K562 (cell line): ENCODE data around the gene EEFSEC. TPM values are rescaled to one million over a fixed set of nuclear protein-coding genes. Genes with fewer than 3 reads are reported as not detected.

Source experiments
- EP300 ChIP-seq: IDR thresholded peaks from 2 replicates; pipeline ENCODE4 v1.6.1; 2012; ENCODE audit warnings: low read length, improper control_type of control experiment
- GABPB2 ChIP-seq: fragments of 250-450 bp; sonication (Bioruptor Pico); conservative IDR thresholded peaks from 2 replicates; pipeline ENCODE4 v1.5.1; 2021; ENCODE audit warnings: mild to moderate bottlenecking
- ILF3 ChIP-seq: fragments of 450-650 bp; IDR thresholded peaks from 2 replicates; pipeline ENCODE4 v1.6.1; 2018; ENCODE audit warnings: antibody characterized with exemption, mild to moderate bottlenecking, moderate library complexity, borderline replicate concordance
- KAT2B ChIP-seq: IDR thresholded peaks from one replicate; pipeline ENCODE4 v1.6.1; 2012; ENCODE audit warnings: low read depth, mild to moderate bottlenecking, control low read depth, inconsistent platforms, low read length, moderate library complexity
- MED1 ChIP-seq: sonication (generic); formaldehyde crosslinking; IDR thresholded peaks from 2 replicates; pipeline ENCODE4 v1.8.1; 2023; ENCODE audit warnings: missing genetic modification reagents, borderline replicate concordance
- NR2C1 ChIP-seq, 2 experiments: fragments of 450-650 bp; IDR thresholded peaks; 2 replicates each; pipeline ENCODE4 v1.6.1; 2017; ENCODE audit warnings: mild to moderate bottlenecking in 2 of 2, antibody characterized with exemption in 1 of 2, inconsistent platforms in 1 of 2, missing compliant biosample characterization in 1 of 2, missing genetic modification characterization in 1 of 2
- POLR3A ChIP-seq: IDR thresholded peaks from 2 replicates; pipeline ENCODE4 v1.6.1; 2011; ENCODE audit warnings: borderline replicate concordance, mild to moderate bottlenecking, moderate library complexity; ENCODE audit not compliant: insufficient read length, insufficient read depth; ENCODE audit errors: extremely low read depth
- PTRF ChIP-seq: fragments of 450-650 bp; IDR thresholded peaks from 2 replicates; pipeline ENCODE4 v1.6.1; 2016; ENCODE audit warnings: mild to moderate bottlenecking, missing genetic modification characterization, missing compliant biosample characterization
- PURB ChIP-seq: sonication (generic); formaldehyde crosslinking; IDR thresholded peaks from 2 replicates; pipeline ENCODE4 v1.9.0; 2021; ENCODE audit warnings: low read depth, mild to moderate bottlenecking, missing genetic modification reagents
- RBM39 ChIP-seq: fragments of 200-400 bp; formaldehyde crosslinking; optimal IDR thresholded peaks from 2 replicates; pipeline ENCODE3; 2018; ENCODE audit warnings: low read depth, low read length
- SIX5 ChIP-seq, 2 experiments: IDR thresholded peaks; 2 replicates each; pipeline ENCODE4 v1.6.1; 2011; ENCODE audit warnings: low read length in 2 of 2, borderline replicate concordance in 1 of 2, low read depth in 1 of 2, mild to moderate bottlenecking in 1 of 2, moderate library complexity in 1 of 2; ENCODE audit not compliant: insufficient read depth in 1 of 2
- ZNF253 ChIP-seq: fragments of 250-450 bp; sonication (Bioruptor Pico); conservative IDR thresholded peaks from 2 replicates; pipeline ENCODE4 v1.6.1; 2021; ENCODE audit warnings: mild to moderate bottlenecking
- ZNF41 ChIP-seq: fragments of 250-450 bp; sonication (Bioruptor Pico); conservative IDR thresholded peaks from 2 replicates; pipeline ENCODE4 v1.4.0; 2020; ENCODE audit warnings: mild to moderate bottlenecking
- ZNF57 ChIP-seq: fragments of 450-650 bp; formaldehyde crosslinking; IDR thresholded peaks from 2 replicates; pipeline ENCODE4 v1.4.0; 2020; ENCODE audit warnings: mild to moderate bottlenecking, moderate library complexity
- polyA plus RNA-seq, 8 experiments: library from polyadenylated mRNA; depleted of rRNA in 4 of 8; stranded (reverse) in 5 of 8; unstranded in 3 of 8; fragments of >200 nt; fragmentation: Nextera tagmentation in 2 of 8; fragmentation: Illumina TruSeq in 1 of 8; extraction: Ambion mirVana in 2 of 8; extraction: Trizol in 1 of 8; gene quantifications; 2 replicates each; pipeline versions ENCODE4 v1.2.1 to v1.2.3, GENCODE V29; 2011 to 2014; ENCODE audit warnings: inconsistent platforms in 1 of 8, missing spikeins in 1 of 8
- total RNA-seq, 7 experiments: library from RNA; depleted of rRNA in 6 of 7; stranded (reverse); fragments of >200 nt in 6 of 7; fragmentation: Illumina TruSeq in 2 of 7; extraction: Trizol in 2 of 7; gene quantifications; 2 replicates each; pipeline versions ENCODE4 v1.2.1 to v1.2.3, GENCODE V29; 2011 to 2021; ENCODE audit warnings: low replicate concordance in 1 of 7
- TF ChIP-seq, protein P1 (sequence below): fragments of 450-650 bp; formaldehyde crosslinking; IDR thresholded peaks from 2 replicates; pipeline ENCODE4 v1.4.0; 2022; ENCODE audit warnings: missing genetic modification characterization
- TF ChIP-seq, protein P2 (sequence below): sonication (generic); formaldehyde crosslinking; IDR thresholded peaks from 2 replicates; pipeline ENCODE4 v1.8.0; 2022; ENCODE audit warnings: mild to moderate bottlenecking, low read depth, missing genetic modification reagents
- TF ChIP-seq, protein P3 (sequence below), 2 experiments: IDR thresholded peaks in 1 of 2; conservative IDR thresholded peaks in 1 of 2; 2 replicates each; pipeline ENCODE4 v1.6.1; 2016; ENCODE audit warnings: low read depth in 2 of 2, mild to moderate bottlenecking in 1 of 2, missing compliant biosample characterization in 1 of 2, missing genetic modification characterization in 1 of 2, moderate library complexity in 1 of 2
- TF ChIP-seq, protein P4 (sequence below): sonication (generic); IDR thresholded peaks from 2 replicates; pipeline ENCODE4 v1.6.1; 2016
- TF ChIP-seq, protein P5 (sequence below): sonication (generic); formaldehyde crosslinking; IDR thresholded peaks from 2 replicates; pipeline ENCODE4 v1.8.1; 2023; ENCODE audit warnings: mild to moderate bottlenecking, missing genetic modification reagents

EEFSEC gene
- total and polyA plus RNA-seq, 9 of the 15 experiments (the other 6 are each of a cell fraction or from before 2014, with no cell fraction given) = 0.35 to 11.8 (median 7.7) TPM

DNA sequence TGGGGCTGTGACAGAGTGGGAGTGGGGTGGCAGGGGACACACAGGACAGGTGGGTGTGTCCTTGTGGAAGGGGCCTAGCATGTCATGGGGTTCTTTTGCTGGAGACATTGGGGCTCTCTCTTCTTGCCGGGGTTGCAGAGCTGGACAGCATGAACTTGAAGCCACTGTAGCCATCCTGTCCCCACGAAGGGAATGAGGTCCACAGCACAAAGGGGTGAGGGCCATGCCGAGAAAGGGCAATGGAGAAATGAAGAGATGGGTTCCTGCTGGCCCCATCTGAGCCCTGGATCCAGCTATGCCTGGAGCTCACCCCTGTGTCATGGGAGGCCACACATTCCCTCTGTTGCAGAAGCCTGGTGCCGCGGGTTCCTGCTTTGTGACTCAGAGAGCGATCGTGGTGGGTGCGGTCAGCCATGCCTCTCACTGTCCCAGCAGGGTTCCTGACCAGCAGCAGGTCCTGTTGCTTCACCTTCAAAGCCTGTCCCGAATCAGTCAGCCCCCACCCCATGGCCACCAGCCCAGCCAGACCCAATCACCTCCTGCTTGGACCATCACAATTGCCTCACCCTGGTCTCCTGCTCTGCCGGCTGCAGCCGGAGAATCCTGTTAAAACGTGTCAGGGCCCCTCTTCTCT is 263.4 kb downstream of the EEFSEC start (continued):
- TF ChIP-seq KAT2B (no peak), ZNF41 (0 out of 2 replicates have a peak, but pooled peaks have one; percentile 2), EP300 (peak; percentile 66; the same call in 1 of the 2 replicates), ZNF57 (no peak), GABPB2 (no peak), ILF3 (no peak), MED1 (CRISPR knock-in tag) (no peak), PTRF (tag) (0 out of 2 replicates have a peak, but pooled peaks have one; percentile 20), ZNF253 (no peak), SIX5 (IDR thresholded peaks at IDR 0.05; ENCODE audit: borderline replicate concordance in 1 of 2, insufficient read depth in 1 of 2, low read depth in 1 of 2, low read length in 2 of 2) (no peak), RBM39 (no peak), PURB (CRISPR knock-in tag) (no peak), NR2C1 (IDR thresholded peaks at IDR 0.05) (no peak), NR2C1 (tag; IDR thresholded peaks at IDR 0.05) (no peak; the same call in 1 of the 2 replicates), POLR3A (no peak)
- TF ChIP-seq, protein P1, sequence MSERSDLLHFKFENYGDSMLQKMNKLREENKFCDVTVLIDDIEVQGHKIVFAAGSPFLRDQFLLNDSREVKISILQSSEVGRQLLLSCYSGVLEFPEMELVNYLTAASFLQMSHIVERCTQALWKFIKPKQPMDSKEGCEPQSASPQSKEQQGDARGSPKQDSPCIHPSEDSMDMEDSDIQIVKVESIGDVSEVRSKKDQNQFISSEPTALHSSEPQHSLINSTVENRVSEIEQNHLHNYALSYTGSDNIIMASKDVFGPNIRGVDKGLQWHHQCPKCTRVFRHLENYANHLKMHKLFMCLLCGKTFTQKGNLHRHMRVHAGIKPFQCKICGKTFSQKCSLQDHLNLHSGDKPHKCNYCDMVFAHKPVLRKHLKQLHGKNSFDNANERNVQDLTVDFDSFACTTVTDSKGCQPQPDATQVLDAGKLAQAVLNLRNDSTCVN (CRISPR knock-in tag) = no peak
- TF ChIP-seq, protein P2, sequence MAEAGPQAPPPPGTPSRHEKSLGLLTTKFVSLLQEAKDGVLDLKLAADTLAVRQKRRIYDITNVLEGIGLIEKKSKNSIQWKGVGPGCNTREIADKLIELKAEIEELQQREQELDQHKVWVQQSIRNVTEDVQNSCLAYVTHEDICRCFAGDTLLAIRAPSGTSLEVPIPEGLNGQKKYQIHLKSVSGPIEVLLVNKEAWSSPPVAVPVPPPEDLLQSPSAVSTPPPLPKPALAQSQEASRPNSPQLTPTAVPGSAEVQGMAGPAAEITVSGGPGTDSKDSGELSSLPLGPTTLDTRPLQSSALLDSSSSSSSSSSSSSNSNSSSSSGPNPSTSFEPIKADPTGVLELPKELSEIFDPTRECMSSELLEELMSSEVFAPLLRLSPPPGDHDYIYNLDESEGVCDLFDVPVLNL (CRISPR knock-in tag) = no peak
- TF ChIP-seq, protein P3, sequence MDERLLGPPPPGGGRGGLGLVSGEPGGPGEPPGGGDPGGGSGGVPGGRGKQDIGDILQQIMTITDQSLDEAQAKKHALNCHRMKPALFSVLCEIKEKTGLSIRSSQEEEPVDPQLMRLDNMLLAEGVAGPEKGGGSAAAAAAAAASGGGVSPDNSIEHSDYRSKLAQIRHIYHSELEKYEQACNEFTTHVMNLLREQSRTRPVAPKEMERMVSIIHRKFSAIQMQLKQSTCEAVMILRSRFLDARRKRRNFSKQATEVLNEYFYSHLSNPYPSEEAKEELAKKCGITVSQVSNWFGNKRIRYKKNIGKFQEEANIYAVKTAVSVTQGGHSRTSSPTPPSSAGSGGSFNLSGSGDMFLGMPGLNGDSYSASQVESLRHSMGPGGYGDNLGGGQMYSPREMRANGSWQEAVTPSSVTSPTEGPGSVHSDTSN (CRISPR knock-in tag; IDR thresholded peaks at IDR 0.05; ENCODE audit: low read depth) = no peak
- TF ChIP-seq, protein P3 (tag; conservative IDR thresholded peaks at IDR 0.05; ENCODE audit: low read depth) = no peak
- TF ChIP-seq, protein P4, sequence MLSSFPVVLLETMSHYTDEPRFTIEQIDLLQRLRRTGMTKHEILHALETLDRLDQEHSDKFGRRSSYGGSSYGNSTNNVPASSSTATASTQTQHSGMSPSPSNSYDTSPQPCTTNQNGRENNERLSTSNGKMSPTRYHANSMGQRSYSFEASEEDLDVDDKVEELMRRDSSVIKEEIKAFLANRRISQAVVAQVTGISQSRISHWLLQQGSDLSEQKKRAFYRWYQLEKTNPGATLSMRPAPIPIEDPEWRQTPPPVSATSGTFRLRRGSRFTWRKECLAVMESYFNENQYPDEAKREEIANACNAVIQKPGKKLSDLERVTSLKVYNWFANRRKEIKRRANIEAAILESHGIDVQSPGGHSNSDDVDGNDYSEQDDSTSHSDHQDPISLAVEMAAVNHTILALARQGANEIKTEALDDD = no peak
- TF ChIP-seq, protein P5, sequence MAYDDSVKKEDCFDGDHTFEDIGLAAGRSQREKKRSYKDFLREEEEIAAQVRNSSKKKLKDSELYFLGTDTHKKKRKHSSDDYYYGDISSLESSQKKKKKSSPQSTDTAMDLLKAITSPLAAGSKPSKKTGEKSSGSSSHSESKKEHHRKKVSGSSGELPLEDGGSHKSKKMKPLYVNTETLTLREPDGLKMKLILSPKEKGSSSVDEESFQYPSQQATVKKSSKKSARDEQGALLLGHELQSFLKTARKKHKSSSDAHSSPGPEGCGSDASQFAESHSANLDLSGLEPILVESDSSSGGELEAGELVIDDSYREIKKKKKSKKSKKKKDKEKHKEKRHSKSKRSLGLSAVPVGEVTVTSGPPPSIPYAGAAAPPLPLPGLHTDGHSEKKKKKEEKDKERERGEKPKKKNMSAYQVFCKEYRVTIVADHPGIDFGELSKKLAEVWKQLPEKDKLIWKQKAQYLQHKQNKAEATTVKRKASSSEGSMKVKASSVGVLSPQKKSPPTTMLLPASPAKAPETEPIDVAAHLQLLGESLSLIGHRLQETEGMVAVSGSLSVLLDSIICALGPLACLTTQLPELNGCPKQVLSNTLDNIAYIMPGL (CRISPR knock-in tag) = no peak
